ENCODE measurements around the gene HAPLN2.

DNA sequence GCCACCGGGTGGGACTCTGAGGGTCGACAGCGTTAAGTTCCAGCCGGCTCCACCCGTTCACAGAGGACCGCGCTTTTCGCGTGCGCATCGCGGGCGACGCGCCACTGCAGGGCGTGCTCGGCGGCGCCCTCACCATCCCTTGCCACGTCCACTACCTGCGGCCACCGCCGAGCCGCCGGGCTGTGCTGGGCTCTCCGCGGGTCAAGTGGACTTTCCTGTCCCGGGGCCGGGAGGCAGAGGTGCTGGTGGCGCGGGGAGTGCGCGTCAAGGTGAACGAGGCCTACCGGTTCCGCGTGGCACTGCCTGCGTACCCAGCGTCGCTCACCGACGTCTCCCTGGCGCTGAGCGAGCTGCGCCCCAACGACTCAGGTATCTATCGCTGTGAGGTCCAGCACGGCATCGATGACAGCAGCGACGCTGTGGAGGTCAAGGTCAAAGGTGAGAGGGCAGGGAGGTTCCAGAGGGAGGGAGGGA lies 27.6 kb downstream of the HAPLN2 start:
- TF ChIP-seq, protein P1, sequence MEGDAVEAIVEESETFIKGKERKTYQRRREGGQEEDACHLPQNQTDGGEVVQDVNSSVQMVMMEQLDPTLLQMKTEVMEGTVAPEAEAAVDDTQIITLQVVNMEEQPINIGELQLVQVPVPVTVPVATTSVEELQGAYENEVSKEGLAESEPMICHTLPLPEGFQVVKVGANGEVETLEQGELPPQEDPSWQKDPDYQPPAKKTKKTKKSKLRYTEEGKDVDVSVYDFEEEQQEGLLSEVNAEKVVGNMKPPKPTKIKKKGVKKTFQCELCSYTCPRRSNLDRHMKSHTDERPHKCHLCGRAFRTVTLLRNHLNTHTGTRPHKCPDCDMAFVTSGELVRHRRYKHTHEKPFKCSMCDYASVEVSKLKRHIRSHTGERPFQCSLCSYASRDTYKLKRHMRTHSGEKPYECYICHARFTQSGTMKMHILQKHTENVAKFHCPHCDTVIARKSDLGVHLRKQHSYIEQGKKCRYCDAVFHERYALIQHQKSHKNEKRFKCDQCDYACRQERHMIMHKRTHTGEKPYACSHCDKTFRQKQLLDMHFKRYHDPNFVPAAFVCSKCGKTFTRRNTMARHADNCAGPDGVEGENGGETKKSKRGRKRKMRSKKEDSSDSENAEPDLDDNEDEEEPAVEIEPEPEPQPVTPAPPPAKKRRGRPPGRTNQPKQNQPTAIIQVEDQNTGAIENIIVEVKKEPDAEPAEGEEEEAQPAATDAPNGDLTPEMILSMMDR (IDR thresholded peaks at IDR 0.05), result no peak
- TF ChIP-seq POLR2A (IDR thresholded peaks at IDR 0.05), result no peak

Measured in esophagus squamous epithelium (tissue), 4 donors.